Sigmoid colon (tissue), 4 donors: ENCODE results near the gene GPR17.

Experiments used
- POLR2A ChIP-seq, 2 donors: fragments of 450-650 bp; IDR thresholded peaks; one replicate each; pipeline ENCODE4 v1.6.1; 2016; ENCODE audit warnings: antibody characterized with exemption in 2 of 2, mild to moderate bottlenecking in 2 of 2, moderate library complexity in 2 of 2
- POLR2AphosphoS5 ChIP-seq, 4 donors: sonication (generic); formaldehyde crosslinking; IDR thresholded peaks; one replicate each; pipeline ENCODE4 v1.6.1; 2017; ENCODE audit warnings: antibody characterized with exemption in 4 of 4
- TF ChIP-seq, protein P1 (sequence below), 4 experiments: fragments of 450-650 bp in 3 of 4; fragments of 200-600 bp in 1 of 4; IDR thresholded peaks; one replicate each; pipeline ENCODE4 v1.5.1; 2016 to 2019; ENCODE audit warnings: antibody characterized with exemption in 4 of 4, mild to moderate bottlenecking in 3 of 4, moderate library complexity in 2 of 4

DNA sequence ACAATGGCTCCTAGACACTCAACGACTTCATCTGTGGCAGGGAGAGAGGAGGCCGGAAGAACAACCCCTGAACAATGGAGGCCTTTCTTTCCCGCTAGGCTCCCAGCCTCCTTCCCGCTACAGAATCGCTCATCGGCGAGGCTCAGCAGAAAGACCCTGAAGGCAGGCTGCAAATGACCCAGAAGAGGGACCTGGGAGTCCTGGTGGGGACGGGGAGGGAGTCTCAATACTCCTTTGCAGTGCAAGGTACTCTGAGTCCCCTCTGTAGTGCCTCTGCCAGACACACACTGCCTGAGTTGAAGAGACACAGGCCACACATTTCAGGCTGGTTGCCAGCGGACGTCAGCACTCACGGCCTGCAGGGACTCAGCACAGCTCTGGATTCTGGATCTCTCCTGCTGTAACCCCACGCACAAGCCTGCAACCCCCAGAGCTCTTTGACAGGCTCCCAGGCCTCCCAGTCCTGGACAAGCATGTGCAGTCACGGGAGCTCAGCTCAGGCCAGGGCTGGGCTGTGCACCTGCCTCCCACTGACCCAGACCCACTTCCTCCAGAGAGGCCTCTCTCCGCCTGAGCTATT is 6.1 kb downstream of the GPR17 start:
- TF ChIP-seq POLR2A (IDR thresholded peaks at IDR 0.05) (peak; percentile 8 to 21), POLR2AphosphoS5 (IDR thresholded peaks at IDR 0.05) (peak; percentile 96 to 98 (median 98))
- TF ChIP-seq, protein P1, sequence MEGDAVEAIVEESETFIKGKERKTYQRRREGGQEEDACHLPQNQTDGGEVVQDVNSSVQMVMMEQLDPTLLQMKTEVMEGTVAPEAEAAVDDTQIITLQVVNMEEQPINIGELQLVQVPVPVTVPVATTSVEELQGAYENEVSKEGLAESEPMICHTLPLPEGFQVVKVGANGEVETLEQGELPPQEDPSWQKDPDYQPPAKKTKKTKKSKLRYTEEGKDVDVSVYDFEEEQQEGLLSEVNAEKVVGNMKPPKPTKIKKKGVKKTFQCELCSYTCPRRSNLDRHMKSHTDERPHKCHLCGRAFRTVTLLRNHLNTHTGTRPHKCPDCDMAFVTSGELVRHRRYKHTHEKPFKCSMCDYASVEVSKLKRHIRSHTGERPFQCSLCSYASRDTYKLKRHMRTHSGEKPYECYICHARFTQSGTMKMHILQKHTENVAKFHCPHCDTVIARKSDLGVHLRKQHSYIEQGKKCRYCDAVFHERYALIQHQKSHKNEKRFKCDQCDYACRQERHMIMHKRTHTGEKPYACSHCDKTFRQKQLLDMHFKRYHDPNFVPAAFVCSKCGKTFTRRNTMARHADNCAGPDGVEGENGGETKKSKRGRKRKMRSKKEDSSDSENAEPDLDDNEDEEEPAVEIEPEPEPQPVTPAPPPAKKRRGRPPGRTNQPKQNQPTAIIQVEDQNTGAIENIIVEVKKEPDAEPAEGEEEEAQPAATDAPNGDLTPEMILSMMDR (IDR thresholded peaks at IDR 0.05) = no peak
